CD4-positive, alpha-beta T cell (primary cell): ENCODE measurements around the gene VPS33B. TPM values are rescaled to one million over a fixed set of nuclear protein-coding genes. Genes with fewer than 3 reads are reported as not detected.

Experiments used
- ATAC-seq: fragments of 200-7000 bp; cut with Tn5 transposase; one replicate; pipeline ENCODE4 v1.10.0; 2022; ENCODE audit warnings: mild to moderate bottlenecking; ENCODE audit not compliant: poor library complexity
- CTCF ChIA-PET: fragments of 350-600 bp; sonication (Branson Sonifier 250); formaldehyde crosslinking; loops from one replicate; lab custom pipeline; 2021; ENCODE audit warnings: antibody characterized with exemption, inconsistent platforms; lab: Charles Lee
- POLR2A ChIA-PET: fragments of 350-600 bp; sonication (Branson Sonifier 250); formaldehyde crosslinking; loops from one replicate; lab custom pipeline; 2021; ENCODE audit warnings: antibody characterized with exemption, inconsistent platforms; lab: Charles Lee
- DNase-seq, 14 experiments: peaks; one replicate each; pipeline ENCODE4 v3.0.0-alpha.2; 2013 to 2020; ENCODE audit warnings: mixed read lengths in 2 of 14
- H3K27ac ChIP-seq, 2 donors: one replicate each; pipeline versions ENCODE4 v1.5.1 to v1.7.0; 2013; ENCODE audit warnings: low read length in 2 of 2, low read depth in 1 of 2, mild to moderate bottlenecking in 1 of 2
- H3K27me3 ChIP-seq, 2 experiments: 1 replicate in 1 of 2; 2 replicates in 1 of 2; pipeline versions ENCODE4 v1.6.1 to v1.7.0; 2013; ENCODE audit warnings: low read length in 2 of 2, control low read depth in 1 of 2, mild to moderate bottlenecking in 1 of 2, moderate library complexity in 1 of 2; ENCODE audit not compliant: insufficient read depth in 2 of 2, control insufficient read depth in 1 of 2
- H3K36me3 ChIP-seq: one replicate; pipeline ENCODE4 v1.6.1; 2013; ENCODE audit warnings: low read length, control low read depth; ENCODE audit not compliant: insufficient read depth
- H3K4me1 ChIP-seq: one replicate; pipeline ENCODE4 v1.6.1; 2013; ENCODE audit warnings: low read length, control low read depth; ENCODE audit not compliant: insufficient read depth
- H3K4me3 ChIP-seq: one replicate; pipeline ENCODE4 v1.5.1; 2013; ENCODE audit warnings: mild to moderate bottlenecking, low read length, moderate library complexity
- H3K9me3 ChIP-seq, 2 experiments: 1 replicate in 1 of 2; 2 replicates in 1 of 2; pipeline versions ENCODE4 v1.6.1 to v1.7.0; 2013; ENCODE audit warnings: low read length in 2 of 2, mild to moderate bottlenecking in 2 of 2, control low read depth in 1 of 2, moderate library complexity in 1 of 2; ENCODE audit not compliant: control insufficient read depth in 1 of 2, insufficient read depth in 1 of 2
- H3K27ac Mint-ChIP-seq: one replicate; pipeline ENCODE4 v1.8.0; 2020; ENCODE audit warnings: mixed read lengths
- H3K27me3 Mint-ChIP-seq: one replicate; pipeline ENCODE4 v1.8.0; 2021; ENCODE audit warnings: mixed read lengths
- H3K36me3 Mint-ChIP-seq: one replicate; pipeline ENCODE4 v1.8.0; 2021; ENCODE audit warnings: low read depth, mixed read lengths
- H3K4me1 Mint-ChIP-seq: one replicate; pipeline ENCODE4 v1.8.0; 2021; ENCODE audit warnings: low read depth, mixed read lengths
- H3K4me3 Mint-ChIP-seq: one replicate; pipeline ENCODE4 v1.8.0; 2020; ENCODE audit warnings: mild to moderate bottlenecking, mixed read lengths
- H3K9me3 Mint-ChIP-seq: one replicate; pipeline ENCODE4 v1.8.0; 2020; ENCODE audit warnings: mixed read lengths
- CTCF ChIP-seq: fragments of 200-600 bp; IDR thresholded peaks from one replicate; pipeline ENCODE4 v1.8.0; 2022; ENCODE audit warnings: antibody characterized with exemption, mild to moderate bottlenecking
- intact Hi-C, 2 experiments: fragments of 100-400 bp; cut with DNase I in 1 of 2; cut with micrococcal nuclease in 1 of 2; formaldehyde crosslinking; loops; one replicate each; pipeline versions ENCODE4 v1.15.1 to v1.9.0; 2023 to 2025; cut with DNase I, micrococcal nuclease
- polyA plus RNA-seq, 2 donors: library from polyadenylated mRNA; unstranded; fragments of 120-200 nt; gene quantifications; one replicate each; pipeline ENCODE4 v1.2.1, GENCODE V29; 2013
- total RNA-seq, 174 experiments: library from RNA in 2 of 174; stranded (reverse) in 2 of 174; gene quantifications; one replicate each; pipeline ENCODE4 v1.2.3 and lab custom pipeline; 2021 to 2026

Gene VPS33B
- total RNA-seq (10 to 100 TPM; 17.2 to 23.8 TPM), total RNA-seq (lab: John Stamatoyannopoulos, UW) (1.4 to 7.8 (median 4.9) reads per million in 172 experiments)
- polyA plus RNA-seq (2013, experiment 1 of 2) = 14.3 TPM
- polyA plus RNA-seq (2013, experiment 2 of 2) = 16.2 TPM

- intact Hi-C loops = loop anchor here in 1 of 2 experiments (5.0 kb wide), 1 partner anchor 65 kb away; no protein-coding TSS in a partner anchor
- peak; percentile 52 to 91 (median 71) for DNase-seq
- H3K9me3 ChIP-seq = no peaks in the 10 kb centered on the region
- peaks cover 30% of the 10 kb centered on the region for H3K4me1 ChIP-seq
- H3K36me3 ChIP-seq = peaks cover 12% of the 10 kb centered on the region
- no peak for TF ChIP-seq CTCF
- peaks cover 24% of the 10 kb centered on the region for H3K36me3 Mint-ChIP-seq
- peak within 1 kb of the TSS; percentile 86 for H3K4me3 ChIP-seq
- peaks cover 48% of the 10 kb centered on the region for H3K4me1 Mint-ChIP-seq
- POLR2A ChIA-PET = interaction anchor here (1.0 to 1.1 kb wide), 4 partner anchors 11 to 90 kb away, joined by 3 to 5 read pairs (median 4); partner anchors contain the start of genes HDDC3 and RCCD1
- H3K4me3 Mint-ChIP-seq = peak within 1 kb of the TSS; percentile 96
- peak; percentile 88 for ATAC-seq
- peak within 1 kb of the TSS; percentile 56 to 62 for H3K27ac ChIP-seq
- CTCF ChIA-PET = interaction anchor here (0.9 to 2.6 kb wide), 3 partner anchors 28 to 91 kb away, joined by 3 to 11 read pairs (median 6); partner anchors contain the start of genes HDDC3 and RCCD1
- no peaks in the 10 kb centered on the region for H3K9me3 Mint-ChIP-seq
- no peaks in the 10 kb centered on the region for H3K27me3 ChIP-seq
- H3K27me3 Mint-ChIP-seq = no peaks in the 10 kb centered on the region
- H3K27ac Mint-ChIP-seq = peak within 1 kb of the TSS; percentile 88
Observed at GRCh38 chr15:91022075-91022831, at the start of gene VPS33B. Gene VPS33B, minus strand, starts transcription at chr15:91022594. Its CDS starts 345 bp downstream, at chr15:91022249.

- ChIA-PET POLR2A (no interaction called here), CTCF (no interaction called here)
- no peak for DNase-seq
- no peak overlapping the region for H3K27ac ChIP-seq
- TF ChIP-seq CTCF = no peak
- Mint-ChIP-seq H3K27me3 (peaks cover 50% of the 10 kb centered on the region), H3K27ac (no peak overlapping the region), H3K36me3 (no peaks in the 10 kb centered on the region), H3K4me1 (no peaks in the 10 kb centered on the region), H3K9me3 (no peaks in the 10 kb centered on the region), H3K4me3 (no peak overlapping the region)
- no peaks in the 10 kb centered on the region for H3K27me3 ChIP-seq
- H3K4me1 ChIP-seq = no peaks in the 10 kb centered on the region
- ATAC-seq = no peak
- intact Hi-C loops = no loop called here
- peaks cover 0 to under 1% of the 10 kb centered on the region in 2 experiments for H3K9me3 ChIP-seq
- H3K4me3 ChIP-seq = no peak overlapping the region
- no peaks in the 10 kb centered on the region for H3K36me3 ChIP-seq
Observed at GRCh38 chr15:91072161-91072560, 49.8 kb upstream of the VPS33B start.

DNA sequence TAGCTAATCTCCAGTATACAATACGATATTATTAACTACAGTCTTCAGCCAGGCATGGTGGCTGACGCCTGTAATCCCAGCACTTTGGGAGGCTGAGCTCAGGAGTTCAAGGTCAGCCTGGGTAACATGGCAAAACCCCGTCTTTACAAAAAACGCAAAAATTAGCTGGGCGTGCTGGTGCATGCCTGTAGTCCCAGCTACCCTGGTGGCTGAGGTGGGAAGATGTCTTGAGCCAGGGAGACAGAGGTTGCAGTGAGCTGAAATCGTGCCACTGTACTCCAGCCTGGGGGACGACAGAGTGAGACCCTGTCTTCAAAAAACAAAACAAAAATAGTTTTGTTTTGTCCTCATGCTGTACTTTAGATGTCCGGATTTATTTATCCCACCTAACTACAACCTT is 48.5 kb upstream of the VPS33B start:
- H3K27ac Mint-ChIP-seq = no peak overlapping the region
- no peaks in the 10 kb centered on the region for H3K4me1 Mint-ChIP-seq
- no peak overlapping the region for H3K27ac ChIP-seq
- no peaks in the 10 kb centered on the region for H3K9me3 ChIP-seq
- intact Hi-C loops = no loop called here
- H3K36me3 Mint-ChIP-seq = no peaks in the 10 kb centered on the region
- H3K27me3 Mint-ChIP-seq = peaks cover 59% of the 10 kb centered on the region
- ChIA-PET CTCF (no interaction called here), POLR2A (no interaction called here)
- TF ChIP-seq CTCF = no peak
- ATAC-seq = no peak
- H3K4me3 Mint-ChIP-seq = no peak overlapping the region
- no peaks in the 10 kb centered on the region for H3K4me1 ChIP-seq
- DNase-seq = no peak
- no peaks in the 10 kb centered on the region for H3K27me3 ChIP-seq
- H3K9me3 Mint-ChIP-seq = no peaks in the 10 kb centered on the region
- H3K4me3 ChIP-seq = no peak overlapping the region
- no peaks in the 10 kb centered on the region for H3K36me3 ChIP-seq
